Activated CD8-positive, alpha-beta memory T cell treated with anti-CD3 and anti-CD28 coated beads, Interleukin-2, amount 10 ng/mL, durations not matched to agents 7 days and 5 days (primary cell): ENCODE data around the gene OR6Q1. TPM values are rescaled to one million over a fixed set of nuclear protein-coding genes. Genes with fewer than 3 reads are reported as not detected.

Experiments used
- ATAC-seq: fragments of 150-1000 bp; cut with Tn5 transposase; one replicate; pipeline ENCODE4 v1.10.0; 2021; ENCODE audit warnings: moderate library complexity
- CTCF ChIA-PET: fragments of 350-600 bp; sonication (Branson Sonifier 250); formaldehyde crosslinking; loops from one replicate; lab custom pipeline; 2021; ENCODE audit warnings: antibody characterized with exemption; lab: Charles Lee
- DNase-seq: peaks from one replicate; pipeline ENCODE4 v3.0.0-alpha.2; 2020
- H3K27ac Mint-ChIP-seq: one replicate; pipeline ENCODE4 v1.8.0; 2021; ENCODE audit warnings: mild to moderate bottlenecking, mixed read lengths
- H3K27me3 Mint-ChIP-seq: one replicate; pipeline ENCODE4 v1.8.0; 2021; ENCODE audit warnings: mixed read lengths
- H3K36me3 Mint-ChIP-seq: one replicate; pipeline ENCODE4 v1.8.0; 2021; ENCODE audit warnings: mild to moderate bottlenecking, mixed read lengths
- H3K4me1 Mint-ChIP-seq: one replicate; pipeline ENCODE4 v1.8.0; 2021; ENCODE audit warnings: mixed read lengths
- H3K4me3 Mint-ChIP-seq: one replicate; pipeline ENCODE4 v1.8.0; 2021; ENCODE audit warnings: mild to moderate bottlenecking, moderate library complexity, mixed read lengths
- H3K9me3 Mint-ChIP-seq: one replicate; pipeline ENCODE4 v1.8.0; 2022; ENCODE audit warnings: low read depth, mixed read lengths
- total RNA-seq, 2 experiments: library from RNA; stranded (reverse); gene quantifications; one replicate each; pipeline ENCODE4 v1.2.3, GENCODE V29; 2021

The OR6Q1 gene
- total RNA-seq, 2 experiments from 2014 or later, result not detected

DNA sequence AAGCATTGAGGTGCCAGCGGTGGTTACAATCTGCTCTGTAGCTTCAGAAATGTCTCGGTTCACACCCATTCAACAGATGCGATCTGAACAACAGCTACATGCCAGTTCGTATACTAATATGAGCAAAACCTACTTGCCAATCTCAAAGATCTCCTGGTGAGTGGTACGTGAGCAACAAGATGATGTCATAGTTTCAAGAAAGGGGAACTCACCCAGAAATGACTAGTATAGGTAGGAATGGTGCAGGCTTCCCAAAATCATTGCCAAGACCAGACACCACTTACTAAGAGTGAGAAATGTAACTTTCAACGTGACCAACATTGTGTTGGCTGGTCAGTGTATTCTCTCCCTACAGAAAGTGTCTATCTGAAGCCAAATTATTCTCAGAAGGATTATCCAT lies 31.1 kb downstream of the OR6Q1 start:
- DNase-seq (no peak), ATAC-seq (no peak)
- H3K36me3 Mint-ChIP-seq, result no peaks in the 10 kb centered on the region
- peaks cover 9% of the 10 kb centered on the region for H3K27me3 Mint-ChIP-seq
- no peak overlapping the region for H3K27ac Mint-ChIP-seq
- H3K4me3 Mint-ChIP-seq, result no peak overlapping the region
- CTCF ChIA-PET, result no interaction called here
- no peaks in the 10 kb centered on the region for H3K4me1 Mint-ChIP-seq
- no peaks in the 10 kb centered on the region for H3K9me3 Mint-ChIP-seq

GRCh38 chr11:58067685-58068084 lies 36.9 kb downstream of the OR6Q1 start:
- Mint-ChIP-seq H3K9me3 (no peaks in the 10 kb centered on the region), H3K27me3 (peaks cover 3% of the 10 kb centered on the region), H3K4me1 (no peaks in the 10 kb centered on the region), H3K27ac (no peak overlapping the region), H3K4me3 (no peak overlapping the region), H3K36me3 (no peaks in the 10 kb centered on the region)
- no peak for DNase-seq
- CTCF ChIA-PET, result no interaction called here
- no peak for ATAC-seq

DNA sequence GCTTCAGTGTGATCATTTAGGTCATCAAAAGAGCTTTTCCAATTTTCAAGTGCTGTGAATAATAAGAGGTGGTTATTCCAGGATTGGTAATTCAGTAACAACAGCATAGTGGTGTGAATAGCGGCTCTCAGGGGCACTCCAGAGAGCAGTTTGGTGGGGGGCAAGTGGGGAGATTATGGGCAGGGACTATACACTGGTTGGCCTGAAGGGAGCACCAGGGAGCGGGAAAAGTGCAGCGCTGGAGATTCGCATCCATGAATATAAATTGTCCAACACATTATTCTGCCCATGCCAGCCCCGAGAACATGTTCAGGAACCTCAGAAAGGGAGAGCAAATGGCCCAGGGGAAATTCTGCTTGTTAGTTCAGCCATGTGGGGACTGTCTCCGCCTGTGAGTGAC lies 37.9 kb downstream of the OR6Q1 start:
- H3K36me3 Mint-ChIP-seq, result no peaks in the 10 kb centered on the region
- H3K27me3 Mint-ChIP-seq, result peaks cover 3% of the 10 kb centered on the region
- CTCF ChIA-PET, result interaction anchor here (1.0 kb wide), 1 partner anchor 11 kb away, joined by 3 read pairs; no protein-coding TSS in a partner anchor
- no peaks in the 10 kb centered on the region for H3K4me1 Mint-ChIP-seq
- DNase-seq, result no peak
- H3K27ac Mint-ChIP-seq, result no peak overlapping the region
- no peak for ATAC-seq
- peaks cover under 1% of the 10 kb centered on the region for H3K9me3 Mint-ChIP-seq
- no peak overlapping the region for H3K4me3 Mint-ChIP-seq

GRCh38 chr11:58070585-58070984 lies 39.8 kb downstream of the OR6Q1 start:
- H3K27me3 Mint-ChIP-seq, result no peaks in the 10 kb centered on the region
- H3K9me3 Mint-ChIP-seq, result peaks cover 2% of the 10 kb centered on the region
- ATAC-seq, result no peak
- no peaks in the 10 kb centered on the region for H3K4me1 Mint-ChIP-seq
- H3K27ac Mint-ChIP-seq, result no peak overlapping the region
- H3K36me3 Mint-ChIP-seq, result no peaks in the 10 kb centered on the region
- no peak overlapping the region for H3K4me3 Mint-ChIP-seq
- DNase-seq, result no peak
- CTCF ChIA-PET, result no interaction called here

GRCh38 chr11:58075781-58076180 lies 45.0 kb downstream of the OR6Q1 start:
- CTCF ChIA-PET, result no interaction called here
- no peaks in the 10 kb centered on the region for H3K27me3 Mint-ChIP-seq
- H3K4me3 Mint-ChIP-seq, result no peak overlapping the region
- ATAC-seq (no peak), DNase-seq (no peak)
- peaks cover 2% of the 10 kb centered on the region for H3K9me3 Mint-ChIP-seq
- no peaks in the 10 kb centered on the region for H3K36me3 Mint-ChIP-seq
- no peak overlapping the region for H3K27ac Mint-ChIP-seq
- no peaks in the 10 kb centered on the region for H3K4me1 Mint-ChIP-seq

Other genes with a start within 250 kb of the OR6Q1 start
- gene OR9Q1, start 7.1 kb upstream of the OR6Q1 start, total RNA-seq, result not detected
- gene OR9I1, start 94.6 kb downstream of the OR6Q1 start, total RNA-seq, result not detected
- gene OR9Q2, start 158.1 kb downstream of the OR6Q1 start, total RNA-seq, result not detected
- gene OR1S2, start 173.2 kb downstream of the OR6Q1 start, total RNA-seq, result not detected
- gene OR1S1, start 181.8 kb downstream of the OR6Q1 start, total RNA-seq, result not detected
- not detected for gene OR10Q1, start 198.0 kb downstream of the OR6Q1 start, total RNA-seq
- gene OR10W1, start 237.3 kb downstream of the OR6Q1 start, total RNA-seq, result not detected